Fibroblast of skin of left biceps (primary cell): ENCODE results near the gene EIF3L.

Experiments
- DNase-seq, 2 experiments: peaks; one replicate each; pipeline ENCODE4 v3.0.0-alpha.2; 2013; ENCODE audit warnings: low read depth in 2 of 2

EIF3L gene

DNA sequence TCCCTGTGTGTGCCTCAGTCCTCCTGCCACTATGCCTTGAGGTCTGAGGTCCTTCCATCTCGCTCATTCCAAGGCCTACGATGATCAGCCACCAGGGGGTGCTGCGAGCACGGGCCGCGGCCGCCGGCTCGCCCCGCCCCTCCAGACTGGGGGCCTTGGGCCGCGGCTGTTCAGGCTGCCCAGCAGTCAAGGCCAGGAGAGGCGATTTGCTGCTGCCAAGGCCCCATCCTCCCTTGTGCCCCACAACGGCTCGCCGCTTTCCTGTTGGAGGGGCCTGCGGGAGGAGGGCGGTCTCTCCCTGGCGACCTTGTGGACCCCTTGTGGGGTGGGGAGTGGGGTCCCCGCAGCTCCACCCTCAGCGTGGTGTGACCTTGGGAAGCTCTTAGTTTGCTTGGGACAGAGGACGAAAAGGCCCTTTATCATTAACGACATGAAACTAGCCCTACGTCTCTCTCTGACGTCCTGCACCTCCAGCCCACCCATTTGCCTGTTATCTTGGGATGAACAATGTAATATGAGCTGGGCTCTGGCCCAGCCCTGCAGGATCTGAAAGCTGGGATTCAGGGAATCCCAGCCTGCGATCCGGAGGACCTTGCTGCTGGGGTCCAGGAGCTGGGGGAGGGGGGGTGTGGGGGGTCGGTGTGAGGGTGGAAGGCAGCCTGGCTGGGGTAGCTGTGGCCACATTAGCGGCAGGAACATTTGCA is 31.4 kb upstream of the EIF3L start:
- peak in 1 of 2 experiments; percentile 29 for DNase-seq

DNA sequence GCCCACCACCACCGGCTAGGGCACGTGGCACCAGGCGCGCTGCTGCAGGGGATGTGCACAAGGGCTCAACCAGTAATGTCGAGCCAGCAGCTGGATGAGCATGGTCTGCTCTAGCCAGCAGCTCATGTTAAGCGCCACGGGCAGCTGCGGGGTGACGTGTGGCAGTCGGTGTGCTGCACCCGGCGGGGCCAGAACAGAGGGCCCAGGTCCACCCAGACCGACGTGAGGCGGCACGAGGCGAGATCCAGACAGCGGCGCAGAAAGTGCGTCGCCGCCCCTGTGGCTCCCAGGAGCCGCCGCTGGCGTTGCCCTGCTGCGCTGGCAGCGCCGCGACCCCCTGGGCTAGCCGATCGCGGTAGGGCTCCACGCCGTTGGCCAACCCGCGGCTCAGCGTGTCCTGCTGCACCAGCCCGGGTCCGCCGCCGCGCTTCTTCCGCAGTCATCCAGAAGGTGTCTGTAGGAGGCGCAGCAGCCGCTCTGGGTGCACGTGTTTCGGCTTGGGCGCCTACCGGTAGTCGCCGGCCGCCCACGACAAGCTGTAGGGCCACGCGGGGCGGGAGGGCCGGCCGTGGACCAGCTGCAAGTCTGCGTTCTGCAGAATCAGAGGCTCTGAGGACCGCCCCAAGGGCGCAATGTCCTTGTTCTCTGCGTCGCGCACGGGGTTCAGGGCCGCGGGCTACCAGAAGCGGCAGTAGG is 30.7 kb upstream of the EIF3L start:
- DNase-seq = no peak

DNA sequence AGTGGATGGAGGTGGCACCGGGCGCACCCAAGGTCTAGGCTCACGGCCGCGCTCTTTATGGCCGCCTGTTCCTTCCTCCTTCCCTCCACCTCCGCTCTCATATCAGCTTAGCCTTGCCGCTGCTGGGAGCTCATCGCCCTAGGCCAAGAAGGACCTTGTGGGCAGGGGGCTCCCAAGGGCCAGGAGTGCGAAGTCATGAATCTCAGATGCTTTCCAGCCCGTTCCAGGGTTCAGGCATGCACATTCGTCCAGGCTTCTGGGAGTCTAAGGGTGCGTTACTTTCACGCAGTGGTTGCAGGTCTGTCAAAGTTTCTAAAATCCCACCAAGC is 30.1 kb upstream of the EIF3L start:
- no peak for DNase-seq

DNA sequence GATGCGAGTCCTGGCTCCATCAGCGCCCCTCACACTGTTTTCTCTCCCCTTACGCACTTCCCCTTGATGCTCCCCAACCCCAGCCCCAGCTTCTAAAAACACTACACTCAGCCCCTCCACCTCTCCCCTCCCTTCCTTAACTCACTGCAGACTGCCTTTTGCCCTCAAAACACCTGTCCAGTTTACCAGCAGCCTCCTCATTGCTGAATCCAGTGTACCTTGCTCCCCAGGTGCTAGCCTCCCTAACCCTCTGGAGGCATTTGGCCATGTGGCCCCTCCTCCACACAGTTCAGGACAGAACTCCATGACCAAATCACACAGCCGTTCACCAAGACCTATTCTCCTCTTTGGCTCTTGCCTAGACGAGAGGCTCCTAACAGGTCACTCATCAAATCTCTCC is 28.9 kb upstream of the EIF3L start:
- DNase-seq = no peak

DNA sequence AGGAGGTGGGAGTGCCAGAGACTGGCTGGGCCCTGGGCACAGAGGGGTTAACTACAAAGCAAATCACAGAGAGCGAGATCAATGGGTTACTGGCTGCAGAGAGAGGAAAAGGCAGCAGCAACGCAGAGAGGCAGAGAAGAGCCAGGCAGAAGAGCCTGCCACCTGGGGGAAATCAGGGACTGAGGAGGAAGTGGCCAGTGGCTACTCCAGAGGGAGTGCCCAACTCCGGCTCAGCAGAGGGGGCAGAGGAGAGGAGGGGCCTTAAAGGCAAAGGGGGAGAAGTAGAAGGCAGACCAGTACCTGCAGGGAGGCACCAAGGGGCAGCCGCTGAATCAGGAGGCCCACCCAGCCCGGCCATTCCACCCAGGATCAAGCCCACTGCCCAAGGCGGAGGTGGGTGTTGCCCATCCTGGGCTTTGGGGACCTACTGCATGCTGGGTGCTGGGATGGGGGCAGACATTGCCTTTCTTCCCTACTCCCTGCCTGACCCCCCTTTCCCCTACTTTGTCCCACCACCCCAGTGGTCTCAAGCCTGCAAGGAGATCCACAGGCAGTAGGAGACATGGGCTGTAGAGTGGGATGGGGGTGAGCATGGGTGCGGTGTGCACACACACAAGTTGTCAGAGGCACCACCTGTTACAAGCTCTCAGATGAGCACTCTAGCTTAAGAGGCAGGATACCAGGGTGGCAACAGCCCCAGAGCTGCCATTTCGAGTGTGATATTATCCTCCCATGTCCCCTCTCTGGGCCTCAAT is 27.0 kb upstream of the EIF3L start:
- DNase-seq = no peak

DNA sequence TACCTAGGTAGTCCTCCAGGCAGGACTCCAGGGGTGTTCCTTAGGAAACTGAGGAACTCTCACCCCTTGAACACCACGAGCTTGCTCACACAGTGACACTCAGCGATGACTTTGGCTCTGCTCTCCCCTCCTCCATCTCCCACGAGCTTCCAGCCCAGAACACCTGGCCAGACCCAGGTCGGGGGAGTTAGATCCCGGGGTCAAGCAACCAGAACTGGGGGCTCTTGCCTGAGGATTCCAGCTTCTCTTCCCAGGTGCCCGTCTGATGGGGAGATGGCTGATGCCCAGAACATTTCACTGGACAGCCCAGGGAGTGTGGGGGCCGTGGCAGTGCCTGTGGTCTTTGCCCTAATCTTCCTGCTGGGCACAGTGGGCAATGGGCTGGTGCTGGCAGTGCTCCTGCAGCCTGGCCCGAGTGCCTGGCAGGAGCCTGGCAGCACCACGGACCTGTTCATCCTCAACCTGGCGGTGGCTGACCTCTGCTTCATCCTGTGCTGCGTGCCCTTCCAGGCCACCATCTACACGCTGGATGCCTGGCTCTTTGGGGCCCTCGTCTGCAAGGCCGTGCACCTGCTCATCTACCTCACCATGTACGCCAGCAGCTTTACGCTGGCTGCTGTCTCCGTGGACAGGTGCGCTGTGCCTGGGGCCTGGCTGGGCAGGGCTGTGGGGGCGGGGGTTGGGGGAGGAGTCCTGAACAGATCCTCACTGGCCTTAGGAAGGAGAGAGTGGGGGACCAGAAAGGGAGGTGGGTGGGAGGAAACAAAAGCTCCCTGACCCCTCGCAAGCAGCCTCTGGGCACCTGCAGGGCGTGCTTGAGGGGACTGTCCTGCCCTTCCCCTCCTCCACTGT is 25.9 kb upstream of the EIF3L start, which contains the start of gene GALR3:
Gene GALR3, plus strand, starts transcription at position 249 of the 852 bp plus-strand sequence. Its CDS starts 25 bp downstream, at position 274.
- no peak for DNase-seq

DNA sequence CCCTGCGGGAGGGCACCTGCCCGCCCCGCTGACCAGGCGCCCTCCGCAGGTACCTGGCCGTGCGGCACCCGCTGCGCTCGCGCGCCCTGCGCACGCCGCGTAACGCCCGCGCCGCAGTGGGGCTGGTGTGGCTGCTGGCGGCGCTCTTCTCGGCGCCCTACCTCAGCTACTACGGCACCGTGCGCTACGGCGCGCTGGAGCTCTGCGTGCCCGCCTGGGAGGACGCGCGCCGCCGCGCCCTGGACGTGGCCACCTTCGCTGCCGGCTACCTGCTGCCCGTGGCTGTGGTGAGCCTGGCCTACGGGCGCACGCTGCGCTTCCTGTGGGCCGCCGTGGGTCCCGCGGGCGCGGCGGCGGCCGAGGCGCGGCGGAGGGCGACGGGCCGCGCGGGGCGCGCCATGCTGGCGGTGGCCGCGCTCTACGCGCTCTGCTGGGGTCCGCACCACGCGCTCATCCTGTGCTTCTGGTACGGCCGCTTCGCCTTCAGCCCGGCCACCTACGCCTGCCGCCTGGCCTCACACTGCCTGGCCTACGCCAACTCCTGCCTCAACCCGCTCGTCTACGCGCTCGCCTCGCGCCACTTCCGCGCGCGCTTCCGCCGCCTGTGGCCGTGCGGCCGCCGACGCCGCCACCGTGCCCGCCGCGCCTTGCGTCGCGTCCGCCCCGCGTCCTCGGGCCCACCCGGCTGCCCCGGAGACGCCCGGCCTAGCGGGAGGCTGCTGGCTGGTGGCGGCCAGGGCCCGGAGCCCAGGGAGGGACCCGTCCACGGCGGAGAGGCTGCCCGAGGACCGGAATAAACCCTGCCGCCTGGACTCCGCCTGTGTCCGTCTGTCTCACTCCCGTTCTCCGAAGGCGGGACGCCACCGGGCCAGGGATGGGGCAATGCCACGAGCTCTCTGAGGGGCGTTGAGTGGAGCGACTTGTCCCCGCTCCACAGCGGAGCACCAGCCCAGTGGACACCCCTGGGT is 24.3 kb upstream of the EIF3L start:
- DNase-seq = no peak

DNA sequence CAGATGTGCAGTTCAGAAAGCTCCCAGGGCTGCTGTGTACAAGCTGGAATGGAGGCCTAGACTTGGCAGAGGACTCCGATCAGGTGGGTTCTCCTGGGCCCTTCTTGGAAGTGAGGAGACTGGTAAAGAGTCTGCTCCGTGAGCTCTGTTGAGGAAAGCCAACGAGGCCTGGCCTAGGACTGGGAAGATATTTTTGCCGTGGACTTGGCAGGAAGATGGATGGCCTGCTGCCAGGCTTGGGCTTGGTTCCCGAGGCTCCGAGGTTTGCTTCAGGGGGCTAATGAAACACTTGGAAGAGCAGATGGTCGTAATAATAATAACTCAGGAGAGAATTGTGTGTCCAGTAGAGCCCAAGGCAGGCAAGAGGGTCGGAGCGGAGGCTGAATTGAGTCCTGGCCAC is 22.2 kb upstream of the EIF3L start:
- no peak for DNase-seq

DNA sequence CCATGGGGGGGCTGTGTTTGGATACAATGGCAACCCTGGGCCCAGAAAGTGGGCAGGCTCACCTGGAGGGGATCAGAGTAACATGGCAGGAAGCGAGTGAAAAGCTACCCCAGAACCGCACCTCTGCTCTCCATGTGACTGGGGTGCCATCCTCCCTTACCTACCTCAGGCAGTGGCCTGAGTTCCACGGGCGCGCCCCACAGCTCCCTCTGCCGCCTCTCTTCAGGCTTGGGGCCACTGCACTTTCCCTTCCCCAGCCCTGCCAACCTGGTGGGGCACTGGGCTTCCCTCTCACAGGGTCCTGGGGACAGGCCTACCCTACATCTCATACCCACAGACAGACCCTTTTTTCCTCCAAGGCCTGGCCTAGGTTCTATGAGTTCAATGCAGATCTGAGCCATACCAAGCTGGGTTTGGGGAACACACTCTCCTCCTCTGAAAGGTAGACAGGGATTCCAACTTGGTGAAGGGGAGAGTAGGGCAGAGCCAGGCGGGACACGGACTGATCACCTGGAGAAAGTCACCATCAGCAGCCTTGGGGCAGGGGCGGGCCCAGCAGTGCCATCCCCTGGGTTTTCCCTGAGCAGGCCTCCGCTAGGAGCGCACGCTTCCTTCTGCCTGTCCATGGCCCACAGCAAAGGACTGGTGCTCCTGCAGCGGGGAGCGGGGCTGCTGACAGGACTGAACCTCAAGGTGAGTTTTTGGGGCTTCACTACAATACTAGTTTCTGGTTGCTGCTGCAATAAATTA is 19.0 kb upstream of the EIF3L start:
- no peak for DNase-seq

DNA sequence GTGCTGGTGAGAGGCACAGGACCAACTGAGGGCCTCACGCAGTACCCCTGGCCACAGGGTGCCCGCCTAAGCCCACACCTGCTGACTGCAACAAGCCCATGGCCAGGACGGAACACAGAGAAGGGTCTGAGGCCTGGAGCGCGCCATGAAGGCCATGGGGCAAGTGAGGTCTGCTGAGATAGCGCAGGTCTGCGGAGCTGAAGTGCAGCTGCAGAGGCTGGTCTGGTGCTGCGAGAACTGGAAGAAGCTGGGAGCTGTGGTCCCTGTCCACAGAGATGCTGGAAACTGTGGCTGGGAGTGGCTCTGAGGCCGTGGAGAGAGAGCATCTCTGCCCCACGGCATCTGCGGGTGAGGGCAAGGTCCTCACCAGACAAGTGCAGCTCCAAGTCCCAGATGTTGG is 17.7 kb upstream of the EIF3L start:
- no peak for DNase-seq

DNA sequence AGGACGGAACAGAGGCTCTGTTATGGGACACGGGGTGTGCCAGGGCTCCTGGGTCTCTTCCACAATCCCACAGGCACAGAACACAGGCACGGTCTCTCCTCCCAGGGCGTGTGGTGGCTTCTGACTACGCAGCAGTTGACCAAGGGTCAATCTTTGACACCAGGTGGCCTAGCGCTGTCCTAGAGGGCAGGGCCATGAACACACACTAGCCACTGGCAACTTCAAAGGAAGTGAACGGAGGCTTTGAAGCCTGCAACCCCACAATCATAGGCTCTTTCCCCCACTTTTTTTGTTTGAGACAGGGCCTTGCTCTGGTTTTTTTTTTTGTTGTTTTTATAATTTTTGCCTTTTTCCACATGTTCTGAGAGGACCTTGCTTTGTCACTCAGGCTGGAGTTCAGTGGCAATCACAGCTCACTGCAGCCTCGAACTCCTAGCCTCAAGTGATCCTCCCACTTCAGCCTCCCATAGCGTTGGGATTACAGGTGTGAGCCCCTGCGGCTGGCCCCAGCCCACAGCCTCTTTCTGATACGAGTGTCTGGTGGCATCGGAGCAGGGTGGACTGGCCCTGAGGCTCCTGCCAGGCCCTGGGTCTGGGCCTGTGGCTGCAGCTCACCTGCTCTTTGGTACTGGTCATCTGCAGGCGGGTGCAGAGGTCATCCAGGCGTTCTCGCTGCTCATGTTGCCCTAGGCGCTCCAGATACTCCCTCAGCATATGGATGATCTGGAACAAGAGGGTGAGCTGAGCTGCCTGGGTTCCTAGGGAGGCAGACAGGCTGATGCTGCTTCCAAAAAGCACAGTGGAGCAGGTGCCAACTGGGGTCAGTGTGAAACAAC is 17.0 kb upstream of the EIF3L start:
- DNase-seq = no peak

DNA sequence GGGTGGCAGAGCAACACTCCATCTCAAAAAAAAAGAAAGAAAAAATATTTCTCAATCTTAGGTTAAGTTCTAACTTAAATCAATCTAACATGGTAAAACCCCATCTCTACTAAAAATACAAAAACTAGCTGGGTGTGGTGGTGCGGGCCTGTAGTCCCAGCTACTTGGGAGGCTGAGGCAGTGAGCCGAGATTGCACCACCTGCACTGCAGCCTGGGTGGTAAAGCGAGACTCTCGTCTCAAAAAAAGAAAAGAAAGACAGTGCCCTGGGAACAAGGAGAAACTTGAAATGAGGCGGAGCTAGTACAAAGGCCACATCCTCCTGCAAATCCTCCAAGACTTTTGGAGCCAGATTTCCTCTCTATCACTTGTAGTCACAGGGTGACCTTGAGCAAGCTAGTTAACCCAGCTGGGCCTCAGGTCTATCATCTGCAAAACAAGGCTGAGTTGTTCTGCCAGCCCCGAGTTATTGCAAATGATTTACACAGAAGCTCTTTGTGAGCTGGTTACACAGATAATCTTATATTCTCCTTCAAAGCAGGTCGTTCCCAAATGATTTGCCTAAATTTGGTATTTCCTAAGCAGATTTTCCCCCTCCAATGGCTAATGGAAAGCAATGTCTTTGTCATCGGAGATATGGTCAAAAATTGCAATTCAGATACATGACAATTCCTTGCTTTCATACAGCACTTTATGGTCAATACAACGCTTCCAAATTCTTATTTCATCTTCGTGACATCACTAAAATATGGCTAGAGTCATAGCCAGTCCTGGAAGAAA is 7.0 kb upstream of the EIF3L start:
- no peak for DNase-seq

DNA sequence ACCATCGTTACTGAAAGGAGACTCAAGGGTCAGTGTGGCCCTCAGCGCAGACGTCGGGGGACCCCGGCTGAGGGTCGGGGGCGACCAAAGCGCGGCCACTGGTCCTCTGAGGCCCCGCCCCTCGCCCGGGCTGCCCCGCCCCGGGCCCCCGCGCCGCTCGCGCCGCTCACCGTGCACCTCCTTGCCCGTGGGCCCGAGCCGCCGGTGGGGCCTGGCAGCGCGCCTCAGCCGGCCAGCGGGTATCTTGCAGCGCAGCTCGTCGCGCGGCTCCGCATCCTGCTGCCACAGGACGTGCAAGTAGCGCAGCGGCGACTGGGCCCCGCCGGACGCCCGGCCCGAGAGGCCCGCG is 5.5 kb upstream of the EIF3L start:
- DNase-seq = no peak

DNA sequence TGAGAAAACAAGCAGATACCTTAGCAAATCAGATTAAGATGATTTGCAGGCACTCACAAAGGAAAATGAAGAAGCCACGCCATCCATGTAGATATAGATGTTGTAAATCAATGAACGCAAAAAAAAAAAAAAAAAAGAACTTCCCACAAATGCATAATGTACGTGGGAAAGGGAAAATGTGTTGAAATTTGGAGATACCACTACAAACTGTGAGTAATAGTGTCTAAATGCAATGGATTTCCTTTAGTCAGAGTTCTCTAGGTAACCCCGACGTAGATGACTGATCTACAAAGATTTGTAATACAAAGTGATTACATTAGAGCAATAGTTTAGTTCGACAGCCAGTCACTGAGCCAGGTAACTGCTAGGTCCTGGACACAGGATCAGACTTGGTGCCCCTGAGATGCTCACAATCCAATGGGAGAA is 4.3 kb upstream of the EIF3L start:
- no peak for DNase-seq

DNA sequence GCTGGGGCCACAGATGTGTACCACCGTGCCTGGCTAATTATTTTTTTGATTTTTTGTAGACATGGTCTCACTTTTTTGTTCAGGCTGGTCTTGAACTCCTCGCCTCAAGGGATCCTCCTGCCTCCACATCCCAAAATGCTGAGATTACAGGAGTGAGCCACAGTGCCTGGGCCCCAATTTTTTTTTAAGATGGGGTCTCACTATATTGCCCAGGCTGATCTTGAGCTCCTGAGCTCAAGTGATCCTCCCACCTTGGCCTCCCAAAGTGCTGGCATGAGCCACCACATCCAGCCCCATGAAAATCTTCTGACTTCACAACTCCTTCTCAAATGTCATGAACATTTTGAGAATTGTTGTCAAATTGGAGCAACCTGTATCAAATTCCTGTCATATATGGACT is 2.8 kb upstream of the EIF3L start:
- no peak for DNase-seq

DNA sequence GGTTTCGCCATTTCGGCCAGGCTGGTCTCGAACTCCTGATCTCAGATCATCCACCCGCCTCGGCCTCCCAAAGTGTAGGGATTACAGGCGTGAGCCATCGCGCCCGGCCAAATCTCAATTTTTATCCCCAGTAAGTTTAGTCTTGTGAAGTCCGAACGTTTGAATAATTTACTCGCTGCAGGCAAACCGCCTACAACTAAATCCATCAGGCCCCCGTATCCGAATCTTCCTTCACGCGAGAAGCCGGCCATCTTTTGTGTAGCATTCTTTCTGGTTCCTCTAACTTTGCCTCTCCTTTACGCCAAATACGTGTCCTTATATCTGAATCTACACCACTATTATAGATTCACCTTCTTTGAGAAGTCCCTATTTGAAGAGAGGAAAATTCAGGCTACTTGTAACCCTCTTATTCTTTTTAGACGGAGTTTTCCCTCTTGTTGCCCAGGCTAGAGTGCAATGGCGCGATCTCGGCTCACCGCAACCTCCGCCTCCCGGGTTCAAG is 581 bp upstream of the EIF3L start:
- DNase-seq = no peak

DNA sequence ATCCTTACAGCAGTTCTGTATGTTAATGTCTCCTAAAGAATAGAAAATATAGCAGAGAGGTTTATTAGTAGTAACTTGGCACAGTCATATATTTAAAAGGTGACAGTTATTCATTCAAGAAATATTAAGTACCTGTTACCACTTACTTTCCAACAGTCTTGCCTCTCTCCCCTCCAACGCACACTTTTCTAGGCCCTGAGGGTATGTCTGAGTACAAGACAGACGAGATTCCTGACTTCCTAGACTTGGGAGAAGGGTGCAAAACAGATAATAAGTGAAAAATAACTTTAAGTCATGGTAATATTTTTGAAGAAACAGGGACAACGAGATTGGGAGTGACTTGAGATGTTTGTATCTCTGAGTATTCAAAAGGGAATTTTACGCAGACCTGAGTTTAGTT is 1.6 kb downstream of the EIF3L start:
- DNase-seq = no peak

DNA sequence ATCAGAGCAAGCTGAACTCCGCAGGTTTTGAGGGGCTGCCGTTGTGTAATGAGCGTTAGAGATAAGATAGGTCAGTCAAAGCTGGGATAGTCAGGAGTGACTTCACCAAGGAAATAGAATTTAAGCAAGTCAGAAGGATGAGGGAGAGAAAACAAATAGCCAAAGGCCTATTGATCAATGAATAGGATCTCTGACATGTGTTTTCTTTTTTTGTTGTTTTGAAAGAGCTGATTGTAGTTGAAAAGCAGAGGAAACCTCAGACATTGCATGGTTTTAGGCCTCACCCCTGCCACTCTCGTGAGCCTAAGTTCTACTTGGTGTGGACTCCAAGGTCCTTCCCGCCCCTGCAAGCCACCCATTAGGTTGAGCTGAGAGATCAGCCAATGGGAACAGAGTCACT is 3.2 kb downstream of the EIF3L start:
- no peak for DNase-seq
